Activated CD8-positive, alpha-beta memory T cell treated with anti-CD3 and anti-CD28 coated beads, Interleukin-2, amount 50 U/mL, for 4 hours (primary cell): ENCODE data around the gene CFAP65.

Source experiments
- DNase-seq: peaks from one replicate; pipeline ENCODE4 v3.0.0-alpha.2; 2020

The CFAP65 gene

DNA sequence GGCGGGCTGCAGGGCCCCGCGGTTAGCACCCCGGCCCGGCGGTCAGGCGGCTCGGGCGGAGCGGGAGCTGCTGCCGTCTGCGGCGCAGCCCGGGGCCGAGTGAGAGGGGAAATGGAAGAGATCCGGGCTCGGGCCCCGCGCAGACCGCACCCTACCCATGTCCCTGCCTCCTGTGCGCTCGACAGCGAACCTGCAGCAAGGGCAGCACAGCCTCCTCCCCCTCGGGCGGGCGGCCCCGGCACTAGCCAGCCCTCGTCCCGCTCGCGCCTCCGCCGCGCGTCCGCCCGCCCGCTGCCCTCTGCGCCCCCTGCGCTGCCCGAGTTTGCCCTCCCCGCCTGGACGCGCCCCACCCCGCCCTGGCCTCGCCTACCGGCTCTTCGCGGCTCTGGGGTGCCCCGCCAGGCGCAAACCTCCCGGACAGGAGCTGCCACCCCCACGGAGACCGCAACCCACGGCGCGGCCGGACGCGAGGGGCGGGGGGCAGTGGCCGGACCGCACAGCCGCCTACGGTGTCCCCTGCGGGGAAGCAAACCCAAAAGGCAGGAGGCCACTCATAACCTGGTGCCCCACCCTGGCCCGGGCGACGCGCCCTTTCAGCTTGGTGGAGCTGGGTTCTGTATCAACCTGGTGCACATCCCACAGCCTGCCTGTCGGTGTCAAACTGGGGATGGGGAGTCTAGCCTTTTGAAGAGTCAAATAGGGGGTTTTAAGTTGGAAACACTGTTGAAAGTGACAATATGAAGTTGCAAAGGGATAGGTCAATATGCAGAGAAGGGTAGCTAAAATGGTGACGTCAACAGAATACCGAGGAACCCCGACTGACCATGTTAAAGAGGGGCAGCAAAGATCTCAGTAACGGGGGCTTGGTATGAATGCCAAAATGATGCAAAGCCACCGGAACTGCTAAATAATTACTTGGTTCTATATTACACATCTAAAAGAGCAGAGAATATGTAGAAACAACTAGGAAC is 19.8 kb upstream of the CFAP65 start, which contains the start of gene IHH:
Gene IHH (minus strand): TSS at position 101 of the 971 bp plus-strand sequence. CDS start 454 bp downstream, outside the sequence.
- DNase-seq: no peak

- no peak for DNase-seq
Observed at GRCh38 chr2:219059725-219060682, 18.7 kb upstream of the CFAP65 start.

DNA sequence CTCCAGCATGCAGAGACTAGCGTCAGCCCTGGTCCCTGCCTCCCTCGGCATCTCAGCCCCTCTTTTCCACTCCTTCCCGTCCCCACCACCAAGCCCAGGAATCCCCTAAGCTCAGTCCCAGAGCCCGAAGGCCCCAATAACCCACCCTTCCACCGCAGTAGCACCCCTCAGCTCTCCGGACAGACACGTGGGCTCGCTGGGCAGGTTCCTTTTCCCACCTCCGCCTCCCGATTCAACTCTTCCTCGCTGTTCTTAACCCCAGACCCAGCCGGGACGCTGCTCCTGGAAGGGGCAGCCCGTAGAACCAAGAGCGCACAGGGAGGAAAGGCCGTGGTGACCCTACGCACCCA is 18.0 kb upstream of the CFAP65 start:
- no peak for DNase-seq

DNA sequence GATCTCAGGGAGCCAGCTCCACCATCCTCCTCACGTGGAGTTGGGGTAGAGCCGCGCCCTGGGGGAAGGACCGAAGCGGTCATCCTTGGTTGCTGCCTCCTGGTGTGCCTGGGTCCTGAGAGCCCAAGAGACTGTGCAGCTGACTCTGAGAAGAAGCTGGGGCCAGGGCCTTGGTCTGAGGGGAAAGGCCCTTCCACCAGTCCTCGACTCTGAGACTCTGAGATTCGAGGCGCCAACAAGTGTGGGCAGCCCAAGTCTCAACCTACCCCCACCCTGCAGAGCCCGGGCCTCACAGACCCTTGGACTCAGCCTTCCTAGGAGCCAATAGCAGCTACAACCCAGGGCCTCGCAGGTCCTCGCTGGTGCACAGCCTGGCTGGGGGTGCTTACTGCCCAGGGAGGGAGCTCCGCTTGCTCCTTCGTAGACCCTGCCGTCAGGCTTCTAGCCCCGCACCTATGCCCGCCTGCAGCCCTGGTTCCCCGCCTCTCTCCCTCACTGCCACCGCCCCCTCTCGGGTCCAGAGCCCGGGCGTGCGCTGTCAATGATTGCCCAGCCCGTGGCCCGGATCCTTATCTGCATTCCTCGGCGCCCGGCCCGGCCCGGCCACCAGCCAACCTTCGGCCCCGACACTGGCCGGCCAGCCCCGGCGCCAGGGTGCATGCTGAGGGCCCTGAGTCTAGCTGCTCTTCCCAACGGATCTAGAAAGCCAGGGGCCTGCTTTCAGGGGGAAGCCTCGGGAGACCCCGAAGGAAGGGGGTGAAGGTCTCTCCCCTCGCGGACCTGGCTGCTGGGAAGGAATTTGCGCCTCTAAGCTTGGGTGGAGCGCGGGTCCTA is 17.4 kb upstream of the CFAP65 start:
- DNase-seq: no peak

- DNase-seq: peak; percentile 80
Observed at GRCh38 chr2:219057709-219058540, 16.6 kb upstream of the CFAP65 start.

DNA sequence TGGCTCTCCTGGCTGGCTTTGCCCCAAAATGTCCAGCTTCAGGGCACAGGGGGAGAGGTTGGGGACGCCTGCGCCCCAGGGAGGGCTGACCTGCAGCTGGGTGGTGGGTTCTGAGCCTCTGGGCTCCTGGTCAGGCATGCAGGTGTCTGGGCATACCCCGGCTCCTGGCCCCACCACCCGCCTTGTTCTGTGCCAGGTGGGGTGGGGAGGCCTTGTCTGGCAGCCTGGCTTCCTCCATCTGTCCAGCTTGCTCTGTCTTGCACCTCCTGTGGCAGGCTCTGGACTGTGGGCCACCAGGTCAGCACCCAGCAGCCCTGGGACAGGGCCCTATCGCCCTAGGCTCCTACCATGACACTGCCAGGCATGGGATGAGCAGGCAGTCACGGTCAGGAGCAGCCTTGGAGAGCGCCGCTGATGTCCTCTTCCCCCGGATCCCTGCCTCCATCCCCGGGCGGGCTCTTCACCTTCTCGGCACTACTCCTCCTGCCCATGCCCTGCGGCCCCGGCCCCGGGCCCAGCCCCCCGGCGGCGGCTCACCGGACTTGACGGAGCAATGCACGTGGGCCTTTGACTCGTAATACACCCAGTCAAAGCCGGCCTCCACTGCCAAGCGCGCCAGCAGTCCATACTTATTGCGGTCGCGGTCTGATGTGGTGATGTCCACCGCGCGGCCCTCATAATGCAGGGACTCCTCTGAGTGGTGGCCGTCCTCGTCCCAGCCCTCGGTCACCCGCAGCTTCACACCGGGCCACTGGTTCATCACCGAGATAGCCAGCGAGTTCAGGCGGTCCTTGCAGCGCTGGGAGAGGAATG is 15.8 kb upstream of the CFAP65 start:
- DNase-seq: no peak

DNA sequence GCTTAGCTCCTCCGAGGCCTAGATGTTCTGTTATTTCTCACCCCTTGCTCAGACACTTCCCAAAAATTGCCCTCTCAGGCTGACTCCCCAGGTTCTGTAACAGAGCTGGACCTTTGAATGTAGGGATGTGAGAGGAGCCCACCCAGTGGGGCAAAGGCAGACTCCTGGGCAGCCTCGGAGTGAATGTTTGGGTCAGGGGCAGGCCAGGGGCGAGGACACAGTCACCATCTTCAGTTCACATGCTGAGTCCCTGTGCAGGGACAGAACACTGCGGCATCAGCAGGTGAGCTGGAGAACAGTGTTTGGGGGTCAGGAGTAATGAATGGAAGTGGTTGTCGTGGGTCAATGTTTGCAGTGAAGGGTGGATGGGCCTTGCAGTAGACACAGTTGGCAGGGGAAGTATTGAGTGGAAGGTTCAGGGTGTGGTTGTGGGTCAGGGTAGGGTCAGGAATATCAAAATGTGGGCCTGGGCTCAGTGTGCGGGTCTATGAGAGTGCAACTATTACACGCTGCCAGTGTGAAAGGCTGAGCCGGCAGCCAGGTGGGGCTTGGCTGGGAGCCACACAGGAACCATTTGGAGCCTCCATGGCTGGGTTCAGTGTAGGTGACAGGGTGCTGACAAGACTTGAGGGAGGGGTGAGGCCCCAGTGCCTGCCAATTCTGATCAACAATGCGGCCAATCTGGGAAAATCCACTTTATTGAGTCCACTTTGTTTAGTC is 15.0 kb upstream of the CFAP65 start:
- no peak for DNase-seq

- DNase-seq: no peak
Observed at GRCh38 chr2:219054956-219055903, 13.9 kb upstream of the CFAP65 start.

- DNase-seq: no peak
Observed at GRCh38 chr2:219049282-219049681, 8.0 kb upstream of the CFAP65 start.

DNA sequence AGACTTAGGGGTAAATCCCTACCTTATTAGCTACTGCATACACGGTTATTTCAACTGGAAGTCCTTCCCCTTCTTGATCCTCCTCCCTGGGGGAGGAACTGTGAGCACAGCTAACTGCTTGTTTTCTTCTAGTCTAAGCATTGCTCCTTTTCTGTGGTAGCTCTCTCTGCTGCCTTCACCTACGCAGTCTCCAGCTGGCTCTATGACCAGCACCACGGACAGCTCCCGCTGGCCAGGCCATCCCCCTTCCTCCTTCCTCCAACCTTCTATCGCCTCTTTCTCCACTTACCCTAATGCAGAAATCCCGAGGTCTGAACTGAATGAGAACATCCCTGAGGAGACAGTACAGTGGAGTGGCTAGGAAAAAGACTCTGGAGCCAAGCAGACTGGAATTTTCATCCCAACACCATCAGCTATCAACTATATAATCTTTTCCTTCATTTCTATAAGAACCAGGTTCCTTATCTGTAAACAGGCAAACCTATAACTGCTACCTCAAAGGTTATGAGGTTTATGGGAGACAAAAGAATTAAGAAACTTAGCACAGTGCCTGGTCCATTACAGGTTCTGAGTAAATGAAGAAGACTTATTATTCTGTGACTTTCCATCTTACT is 4.7 kb upstream of the CFAP65 start:
- DNase-seq: no peak

- no peak for DNase-seq
Observed at GRCh38 chr2:219042750-219043149, 1.4 kb upstream of the CFAP65 start.

DNA sequence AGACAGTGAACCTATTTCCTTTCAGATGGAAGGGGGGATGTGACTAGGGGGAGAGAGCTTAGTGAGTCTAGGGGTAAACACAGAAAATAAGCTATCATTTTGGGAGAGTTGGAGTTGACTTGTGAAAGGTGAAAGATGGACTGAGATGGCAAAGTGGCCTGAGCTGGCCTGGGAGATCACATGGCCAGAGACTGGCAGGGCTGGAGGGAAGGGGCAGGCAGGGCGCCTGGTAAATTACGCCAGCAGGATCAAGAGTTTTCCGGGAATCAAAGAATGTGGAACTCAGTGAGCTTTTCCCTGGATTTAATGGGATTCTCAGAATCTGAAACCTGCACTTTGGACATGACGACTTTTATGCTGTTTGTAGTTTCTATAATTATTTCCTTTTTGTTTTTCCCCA is 841 bp upstream of the CFAP65 start:
- no peak for DNase-seq

DNA sequence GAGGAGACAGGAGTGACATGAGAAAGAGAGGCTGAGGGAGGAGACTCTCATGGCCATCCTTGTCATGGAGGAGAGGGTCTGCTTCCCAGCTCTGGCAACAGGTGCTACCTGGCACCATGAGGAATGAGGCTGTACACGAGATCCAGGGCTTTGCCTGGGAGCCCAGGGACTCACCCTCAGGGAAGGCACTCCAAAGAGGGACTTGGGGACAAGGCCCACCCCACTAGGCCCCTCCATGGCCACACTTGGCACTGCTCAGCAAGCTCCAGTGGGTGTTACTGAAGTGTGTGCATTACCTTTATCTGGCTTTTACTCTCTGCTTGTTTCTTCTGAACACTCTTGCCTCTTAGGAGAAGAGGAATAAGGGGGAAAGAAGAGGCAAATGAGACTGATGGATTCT is 2.7 kb downstream of the CFAP65 start:
- DNase-seq: no peak

GRCh38 chr2:219037783-219038499 is 3.4 kb downstream of the CFAP65 start:
- DNase-seq: no peak

DNA sequence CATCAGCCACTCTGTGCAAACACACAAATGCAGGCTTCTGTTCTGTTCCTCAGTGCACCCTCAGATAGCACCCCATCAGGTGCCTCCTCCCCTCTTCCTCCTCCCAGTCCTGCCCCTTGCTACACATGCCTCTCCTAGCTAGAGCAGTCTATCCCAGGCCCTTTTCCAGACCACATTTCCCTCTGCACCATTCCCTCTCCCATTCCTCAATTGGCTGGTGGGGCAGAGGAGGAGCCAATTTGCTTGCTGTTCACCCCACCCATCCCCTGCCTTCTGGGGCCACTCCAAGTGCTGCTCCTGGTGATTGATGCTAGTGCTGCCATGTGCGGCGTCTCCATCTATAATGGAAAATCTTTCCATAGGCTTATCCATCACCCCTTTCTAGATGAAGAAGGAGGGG is 5.4 kb downstream of the CFAP65 start:
- no peak for DNase-seq

- no peak for DNase-seq
Observed at GRCh38 chr2:219034823-219035222, 6.5 kb downstream of the CFAP65 start.

GRCh38 chr2:219032051-219032745 is 9.1 kb downstream of the CFAP65 start:
- no peak for DNase-seq
